ENCODE measurements around the gene LAMP1. TPM values are rescaled to one million over a fixed set of nuclear protein-coding genes. Genes with fewer than 3 reads are reported as not detected.

Gene LAMP1
- total RNA-seq, 1 donor from 2014 or later = 116 TPM

GRCh38 chr13:113350065-113350937 is 53.3 kb downstream of the LAMP1 start:
- H3K36me3 Mint-ChIP-seq = peaks cover 13% of the 10 kb centered on the region
- no peak overlapping the region for H3K27ac Mint-ChIP-seq
- H3K9me3 Mint-ChIP-seq = no peaks in the 10 kb centered on the region
- no peak overlapping the region for H3K4me3 Mint-ChIP-seq
- H3K4me1 Mint-ChIP-seq = no peaks in the 10 kb centered on the region
- DNase-seq (ENCODE audit: low spot score in 2 of 2, unreplicated experiment in 2 of 2) = no peak
- TF ChIP-seq CTCF (IDR thresholded peaks at IDR 0.05; ENCODE audit: unreplicated experiment) = no peak
- no peaks in the 10 kb centered on the region for H3K27me3 Mint-ChIP-seq (ENCODE audit: low read depth)

- H3K4me1 Mint-ChIP-seq = no peaks in the 10 kb centered on the region
- no peak overlapping the region for H3K27ac Mint-ChIP-seq
- H3K36me3 Mint-ChIP-seq = peaks cover 7% of the 10 kb centered on the region
- TF ChIP-seq CTCF (IDR thresholded peaks at IDR 0.05; ENCODE audit: unreplicated experiment) = no peak
- no peak overlapping the region for H3K4me3 Mint-ChIP-seq
- no peaks in the 10 kb centered on the region for H3K27me3 Mint-ChIP-seq (ENCODE audit: low read depth)
- DNase-seq (ENCODE audit: low spot score in 2 of 2, unreplicated experiment in 2 of 2) = no peak
- H3K9me3 Mint-ChIP-seq = no peaks in the 10 kb centered on the region
Observed at GRCh38 chr13:113350938-113351335, 53.9 kb downstream of the LAMP1 start.

- no peaks in the 10 kb centered on the region for H3K27me3 Mint-ChIP-seq (ENCODE audit: low read depth)
- no peak overlapping the region for H3K27ac Mint-ChIP-seq
- peaks cover 7% of the 10 kb centered on the region for H3K36me3 Mint-ChIP-seq
- no peaks in the 10 kb centered on the region for H3K9me3 Mint-ChIP-seq
- H3K4me1 Mint-ChIP-seq = no peaks in the 10 kb centered on the region
- no peak for DNase-seq (ENCODE audit: low spot score in 2 of 2, unreplicated experiment in 2 of 2)
- TF ChIP-seq CTCF (IDR thresholded peaks at IDR 0.05; ENCODE audit: unreplicated experiment) = no peak
- no peak overlapping the region for H3K4me3 Mint-ChIP-seq
Observed at GRCh38 chr13:113351514-113352026, 54.5 kb downstream of the LAMP1 start.

GRCh38 chr13:113353254-113353653 is 56.2 kb downstream of the LAMP1 start:
- H3K36me3 Mint-ChIP-seq = peaks cover 4% of the 10 kb centered on the region
- no peak for DNase-seq (ENCODE audit: low spot score in 2 of 2, unreplicated experiment in 2 of 2)
- no peak overlapping the region for H3K4me3 Mint-ChIP-seq
- TF ChIP-seq CTCF (IDR thresholded peaks at IDR 0.05; ENCODE audit: unreplicated experiment) = no peak
- no peaks in the 10 kb centered on the region for H3K9me3 Mint-ChIP-seq
- no peaks in the 10 kb centered on the region for H3K27me3 Mint-ChIP-seq (ENCODE audit: low read depth)
- H3K27ac Mint-ChIP-seq = no peak overlapping the region
- H3K4me1 Mint-ChIP-seq = no peaks in the 10 kb centered on the region

- DNase-seq (ENCODE audit: low spot score in 2 of 2, unreplicated experiment in 2 of 2) = no peak
- H3K36me3 Mint-ChIP-seq = no peaks in the 10 kb centered on the region
- TF ChIP-seq CTCF (IDR thresholded peaks at IDR 0.05; ENCODE audit: unreplicated experiment) = no peak
- peaks cover 6% of the 10 kb centered on the region for H3K4me1 Mint-ChIP-seq
- H3K4me3 Mint-ChIP-seq = no peak overlapping the region
- H3K27me3 Mint-ChIP-seq (ENCODE audit: low read depth) = no peaks in the 10 kb centered on the region
- H3K27ac Mint-ChIP-seq = no peak overlapping the region
- no peaks in the 10 kb centered on the region for H3K9me3 Mint-ChIP-seq
Observed at GRCh38 chr13:113354831-113355610, 58.0 kb downstream of the LAMP1 start.

Measured in mesothelial cell of epicardium (in vitro differentiated cells).